Pericardium fibroblast (primary cell): ENCODE measurements around the gene SPRYD7. TPM values are rescaled to one million over a fixed set of nuclear protein-coding genes. Genes with fewer than 3 reads are reported as not detected.

Experiments
- total RNA-seq: library from RNA; depleted of rRNA; stranded (reverse); fragments of >200 nt; gene quantifications from 2 replicates; pipeline ENCODE4 v1.2.3, GENCODE V29; 2015

Gene SPRYD7, protein sequence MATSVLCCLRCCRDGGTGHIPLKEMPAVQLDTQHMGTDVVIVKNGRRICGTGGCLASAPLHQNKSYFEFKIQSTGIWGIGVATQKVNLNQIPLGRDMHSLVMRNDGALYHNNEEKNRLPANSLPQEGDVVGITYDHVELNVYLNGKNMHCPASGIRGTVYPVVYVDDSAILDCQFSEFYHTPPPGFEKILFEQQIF
- 2.8 and 5.1 TPM in 2 replicates for total RNA-seq

DNA sequence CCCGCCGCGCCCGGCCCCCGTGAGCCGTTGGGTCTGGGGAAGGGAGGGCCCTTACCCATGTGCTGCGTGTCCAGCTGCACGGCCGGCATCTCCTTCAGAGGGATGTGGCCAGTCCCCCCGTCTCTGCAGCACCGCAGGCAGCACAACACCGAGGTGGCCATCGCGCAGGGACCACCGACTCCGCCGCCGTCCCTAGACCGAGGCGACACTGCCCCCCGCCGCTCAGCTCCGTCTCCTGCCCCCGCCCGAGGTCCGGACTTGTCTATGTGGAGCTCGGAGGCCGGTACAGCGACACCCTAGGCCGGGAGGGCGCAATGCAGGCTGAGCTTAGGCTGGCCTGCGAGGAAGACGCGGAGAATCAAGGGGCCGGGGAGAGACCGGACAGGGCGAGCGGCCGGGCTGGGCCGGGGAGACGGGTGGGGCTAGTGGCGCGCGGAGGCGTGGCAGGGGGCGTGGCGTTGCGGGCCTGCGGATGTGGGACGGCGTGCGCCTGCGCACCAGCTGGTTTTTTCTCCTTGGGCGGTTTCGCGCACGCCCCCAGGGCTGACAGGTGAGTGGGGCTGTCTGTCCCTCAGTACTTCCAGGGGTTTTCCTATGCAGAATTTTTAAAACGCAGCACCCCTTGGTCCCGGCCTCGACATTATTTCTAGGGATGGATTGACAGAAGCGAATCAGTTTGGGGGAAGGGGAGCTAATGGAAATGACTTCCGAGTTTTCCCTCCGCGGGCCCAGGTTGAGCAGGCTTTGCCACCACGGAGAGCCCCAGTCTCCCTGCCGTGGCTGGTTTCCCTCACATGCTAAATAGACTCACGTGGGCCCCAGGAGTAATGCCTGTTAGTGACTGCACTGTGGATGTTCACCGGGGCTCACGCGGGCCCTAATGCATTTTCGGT, at the start of gene SPRYD7:
TSS of gene SPRYD7 (minus strand) at position 266 of the 893 bp plus-strand sequence. CDS start at position 161, 105 bp downstream.

Other genes starting within 250 kb of the SPRYD7 start
- 92.7 and 134 TPM in 2 replicates for gene EBPL, start 244.9 kb downstream of the SPRYD7 start, total RNA-seq
- 19.4 and 21.4 TPM in 2 replicates for gene KPNA3, start 143.7 kb downstream of the SPRYD7 start, total RNA-seq
- gene TRIM13, start 60.7 kb upstream of the SPRYD7 start, total RNA-seq: 18.8 and 20.8 TPM in 2 replicates
- gene KCNRG, start 79.1 kb upstream of the SPRYD7 start, total RNA-seq: 0.09 and 0.70 TPM in 2 replicates